Measurements from ENCODE around the gene LHFPL2. TPM values are rescaled to one million over a fixed set of nuclear protein-coding genes. Genes with fewer than 3 reads are reported as not detected.

Gene LHFPL2
- polyA plus RNA-seq, 3 donors = 3.7 to 11.6 (median 7.3) TPM

- Mint-ChIP-seq H3K4me1 (no peaks in the 10 kb centered on the region), H3K36me3 (no peaks in the 10 kb centered on the region), H3K27ac (peak overlapping the region in 1 of 7 donors; percentile 18), H3K4me3 (no peak overlapping the region), H3K27me3 (ENCODE audit: low read depth in 3 of 3) (peaks cover 6 to 9% (median 7%) of the 10 kb centered on the region in 3 donors), H3K9me3 (peaks cover 0 to 4% (median 0%) of the 10 kb centered on the region in 7 donors)
- Histone ChIP-seq H3K9ac (ENCODE audit: insufficient read depth, low read length, poor library complexity, severe bottlenecking) (no peak overlapping the region), H3K4me3 (replicated peaks in 1 of 3; ENCODE audit: low read depth in 2 of 3, low read length in 3 of 3) (no peak overlapping the region), H3K4me2 (replicated peaks; ENCODE audit: extremely low read depth, low read length, poor library complexity, severe bottlenecking) (no peak overlapping the region), H3K27me3 (ENCODE audit: control insufficient read depth in 2 of 2, insufficient read depth in 2 of 2, low read length in 2 of 2) (no peaks in the 10 kb centered on the region), H3K27ac (ENCODE audit: low read depth in 1 of 2, low read length in 2 of 2) (no peak overlapping the region), H3K79me2 (ENCODE audit: insufficient read depth, low read length) (no peaks in the 10 kb centered on the region), H3K9me3 (replicated peaks in 1 of 2; ENCODE audit: control insufficient read depth in 1 of 2, insufficient read depth in 1 of 2, low read length in 2 of 2) (no peaks in the 10 kb centered on the region), H4K20me1 (ENCODE audit: insufficient read depth, low read length) (no peaks in the 10 kb centered on the region), H3K36me3 (replicated peaks in 1 of 2; ENCODE audit: control insufficient read depth in 1 of 2, insufficient read depth in 2 of 2, low read length in 2 of 2) (no peaks in the 10 kb centered on the region), H3K4me1 (ENCODE audit: control insufficient read depth in 1 of 2, insufficient read depth in 2 of 2, low read length in 2 of 2) (no peaks in the 10 kb centered on the region), H2AFZ (ENCODE audit: insufficient read depth, low read depth, low read length, poor library complexity, severe bottlenecking) (no peak overlapping the region)
- no peak for DNase-seq
- intact Hi-C loops (cut with micrococcal nuclease) = no loop called here
- TF ChIP-seq CTCF (IDR thresholded peaks at IDR 0.05) = no peak
- 95% methylated on average over 6 of the region's 7 CpGs for WGBS (ENCODE audit: insufficient coverage)
Measured at GRCh38 chr5:78610163-78610583, 38.4 kb downstream of the LHFPL2 start.

GRCh38 chr5:78607864-78608263, 40.7 kb downstream of the LHFPL2 start:
- H3K9me3 ChIP-seq (replicated peaks in 1 of 2; ENCODE audit: control insufficient read depth in 1 of 2, insufficient read depth in 1 of 2, low read length in 2 of 2) = no peaks in the 10 kb centered on the region

More at GRCh38 chr5:78607864-78608263, 40.7 kb downstream of the LHFPL2 start:
- Mint-ChIP-seq H3K4me3 (no peak overlapping the region), H3K27ac (no peak overlapping the region), H3K36me3 (no peaks in the 10 kb centered on the region), H3K4me1 (no peaks in the 10 kb centered on the region), H3K27me3 (ENCODE audit: low read depth in 3 of 3) (peaks cover 3 to 8% (median 7%) of the 10 kb centered on the region in 3 donors), H3K9me3 (peaks cover 0 to 4% (median 0%) of the 10 kb centered on the region in 7 donors)
- TF ChIP-seq CTCF (IDR thresholded peaks at IDR 0.05) = no peak
- Histone ChIP-seq H3K27ac (ENCODE audit: low read depth in 1 of 2, low read length in 2 of 2) (no peak overlapping the region), H3K27me3 (ENCODE audit: control insufficient read depth in 2 of 2, insufficient read depth in 2 of 2, low read length in 2 of 2) (no peaks in the 10 kb centered on the region), H3K4me1 (ENCODE audit: control insufficient read depth in 1 of 2, insufficient read depth in 2 of 2, low read length in 2 of 2) (no peaks in the 10 kb centered on the region), H3K4me3 (replicated peaks in 1 of 3; ENCODE audit: low read depth in 2 of 3, low read length in 3 of 3) (no peak overlapping the region), H4K20me1 (ENCODE audit: insufficient read depth, low read length) (no peaks in the 10 kb centered on the region), H3K36me3 (replicated peaks in 1 of 2; ENCODE audit: control insufficient read depth in 1 of 2, insufficient read depth in 2 of 2, low read length in 2 of 2) (no peaks in the 10 kb centered on the region), H3K4me2 (replicated peaks; ENCODE audit: extremely low read depth, low read length, poor library complexity, severe bottlenecking) (no peak overlapping the region), H2AFZ (ENCODE audit: insufficient read depth, low read depth, low read length, poor library complexity, severe bottlenecking) (no peak overlapping the region), H3K9ac (ENCODE audit: insufficient read depth, low read length, poor library complexity, severe bottlenecking) (no peak overlapping the region), H3K79me2 (ENCODE audit: insufficient read depth, low read length) (no peaks in the 10 kb centered on the region)
- intact Hi-C loops (cut with micrococcal nuclease) = no loop called here
- DNase-seq = no peak

Data from CD14-positive monocyte (primary cell).